GM12878 (cell line): ENCODE data around the gene SH3BGRL2. TPM values are rescaled to one million over a fixed set of nuclear protein-coding genes. Genes with fewer than 3 reads are reported as not detected.

Experiments
- ATAC-seq: fragments of 200-7000 bp; cut with Tn5 transposase; 3 replicates; pipeline ENCODE4 v1.9.1; 2020; ENCODE audit warnings: mild to moderate bottlenecking, moderate library complexity
- BruUV-seq: library from RNA; stranded (reverse); fragments of 400-500 nt; replicated peaks from 2 replicates; lab custom pipeline; 2021; lab: Mats Ljungman, UMichigan
- CTCF ChIA-PET: fragments of 300-600 bp; sonication (Branson Sonifier 250); formaldehyde crosslinking; extraction: SDS; loops from one replicate; lab custom pipeline; 2021; ENCODE audit warnings: inconsistent platforms; lab: Yijun Ruan, JAX
- POLR2A ChIA-PET: fragments of 350-600 bp; formaldehyde crosslinking; extraction: SDS; loops from one replicate; lab custom pipeline; 2021; ENCODE audit warnings: inconsistent platforms; lab: Charles Lee
- RAD21 ChIA-PET: fragments of 300-600 bp; sonication (Branson Sonifier 250); formaldehyde crosslinking; loops from one replicate; lab custom pipeline; 2023; ENCODE audit warnings: antibody characterized with exemption; ENCODE audit not compliant: unreplicated experiment; lab: Charles Lee
- SMC1A ChIA-PET: fragments of 300-600 bp; sonication (Branson Sonifier 250); formaldehyde crosslinking; loops from one replicate; lab custom pipeline; 2023; ENCODE audit not compliant: unreplicated experiment, uncharacterized antibody; lab: Charles Lee
- DNase-seq: peaks from one replicate; pipeline ENCODE4 v3.0.0-alpha.2; 2011; ENCODE audit warnings: low read depth, low spot score
- FAIRE-seq: peaks from 3 replicates; lab custom pipeline; 2011; peaks lifted over from hg19 to GRCh38; lab: Jason Lieb, UNC
- H2AFZ ChIP-seq: 2 replicates; pipeline ENCODE4 v1.6.0; 2011; ENCODE audit warnings: low read depth, low read length, control low read depth; ENCODE audit not compliant: control insufficient read depth
- H3K27ac ChIP-seq: 2 replicates; pipeline ENCODE4 v1.5.1; 2011; ENCODE audit warnings: control low read depth; ENCODE audit not compliant: control insufficient read depth, insufficient read depth
- H3K27me3 ChIP-seq, 2 experiments: replicated peaks in 1 of 2; 2 replicates each; pipeline versions ENCODE4 v1.6.0 to v1.6.1; 2011; ENCODE audit warnings: low read length in 1 of 2; ENCODE audit not compliant: control insufficient read depth in 2 of 2, insufficient read depth in 2 of 2
- H3K36me3 ChIP-seq, 2 experiments: 2 replicates each; pipeline ENCODE4 v1.5.1; 2011; ENCODE audit warnings: low read length in 1 of 2; ENCODE audit not compliant: control insufficient read depth in 2 of 2, insufficient read depth in 2 of 2
- H3K4me1 ChIP-seq: 2 replicates; pipeline ENCODE4 v1.6.1; 2011; ENCODE audit warnings: mild to moderate bottlenecking, low read length, moderate library complexity, mixed read lengths; ENCODE audit not compliant: control insufficient read depth, insufficient read depth
- H3K4me2 ChIP-seq: 2 replicates; pipeline ENCODE4 v1.6.0; 2011; ENCODE audit warnings: control low read depth; ENCODE audit not compliant: control insufficient read depth, insufficient read depth
- H3K4me3 ChIP-seq: fragments of 200-600 bp; sonication (generic); 2 replicates; pipeline ENCODE4 v1.5.1; 2016
- H3K79me2 ChIP-seq: 2 replicates; pipeline ENCODE4 v1.6.0; 2011; ENCODE audit warnings: low read length; ENCODE audit not compliant: control insufficient read depth, insufficient read depth
- H3K9ac ChIP-seq: 2 replicates; pipeline ENCODE4 v1.8.0; 2011; ENCODE audit warnings: low read length, control low read depth, mixed read lengths; ENCODE audit not compliant: control insufficient read depth, insufficient read depth
- H3K9me3 ChIP-seq: replicated peaks from 3 replicates; pipeline ENCODE4 v1.5.1; 2011; ENCODE audit warnings: mild to moderate bottlenecking, low read length; ENCODE audit not compliant: control insufficient read depth, insufficient read depth
- H4K20me1 ChIP-seq: 2 replicates; pipeline ENCODE4 v1.6.0; 2011; ENCODE audit not compliant: control insufficient read depth, insufficient read depth
- IKZF2 ChIP-seq, 2 experiments: fragments of 450-650 bp; IDR thresholded peaks; 2 replicates each; pipeline ENCODE4 v1.6.1; 2017; ENCODE audit warnings: mild to moderate bottlenecking in 2 of 2, moderate library complexity in 2 of 2
- NR2C2 ChIP-seq: IDR thresholded peaks from 2 replicates; pipeline ENCODE4 v1.6.1; 2011; ENCODE audit warnings: borderline replicate concordance, low read depth; ENCODE audit not compliant: control insufficient read depth, insufficient read length
- RFX5 ChIP-seq: IDR thresholded peaks from 2 replicates; pipeline ENCODE4 v1.6.1; 2011; ENCODE audit warnings: low read depth, low read length, improper control_type of control experiment
- STAT3 ChIP-seq: IDR thresholded peaks from 2 replicates; pipeline ENCODE4 v1.6.1; 2011; ENCODE audit warnings: low read depth, low read length, improper control_type of control experiment
- WGBS: methylation state at CpG from one replicate; pipeline ENCODE4 v1.1.6; 2016; ENCODE audit warnings: low lambda C conversion rate; ENCODE audit not compliant: insufficient replicate concordance, insufficient coverage; ENCODE audit errors: missing lambda C conversion rate; 5-methylcytosine and 5-hydroxymethylcytosine counted together
- in situ Hi-C: fragments of 300-500 bp; cut with MboI; formaldehyde crosslinking; loops from 9 replicates; pipeline ENCODE4 v1.14.3; 2018; ENCODE audit warnings: mixed read lengths
- intact Hi-C: fragments of 100-400 bp; cut with micrococcal nuclease; formaldehyde crosslinking; loops from one replicate; pipeline ENCODE4 v1.14.2; 2022; ENCODE audit not compliant: unreplicated experiment
- polyA plus RNA-seq, 11 experiments: library from polyadenylated mRNA; depleted of rRNA in 4 of 11; unstranded in 6 of 11; stranded (reverse) in 5 of 11; fragments of >200 nt; fragmentation: Nextera tagmentation in 4 of 11; fragmentation: Illumina TruSeq in 1 of 11; extraction: Ambion mirVana in 4 of 11; extraction: Trizol in 1 of 11; gene quantifications; 1 replicate in 1 of 11; 2 replicates in 10 of 11; pipeline versions ENCODE4 v1.2.1 to v1.2.3, GENCODE V29; 2011 to 2016; ENCODE audit warnings: inconsistent platforms in 2 of 11, missing spikeins in 2 of 11, low read depth in 1 of 11
- total RNA-seq, 4 experiments: library from RNA; depleted of rRNA in 3 of 4; stranded (reverse); fragments of >200 nt in 3 of 4; fragmentation: Illumina TruSeq in 1 of 4; extraction: Trizol in 1 of 4; gene quantifications; 2 replicates each; pipeline versions ENCODE4 v1.2.1 to v1.2.3, GENCODE V29; 2013 to 2021
- TF ChIP-seq, protein P1 (sequence below): fragments of 450-650 bp; IDR thresholded peaks from 2 replicates; pipeline ENCODE4 v1.6.1; 2016; ENCODE audit warnings: mild to moderate bottlenecking

SH3BGRL2 gene
- total and polyA plus RNA-seq, 10 of the 15 experiments (the other 5 are each of a cell fraction or from before 2014, with no cell fraction given): 0.03 to 0.37 (median 0.21) TPM

DNA sequence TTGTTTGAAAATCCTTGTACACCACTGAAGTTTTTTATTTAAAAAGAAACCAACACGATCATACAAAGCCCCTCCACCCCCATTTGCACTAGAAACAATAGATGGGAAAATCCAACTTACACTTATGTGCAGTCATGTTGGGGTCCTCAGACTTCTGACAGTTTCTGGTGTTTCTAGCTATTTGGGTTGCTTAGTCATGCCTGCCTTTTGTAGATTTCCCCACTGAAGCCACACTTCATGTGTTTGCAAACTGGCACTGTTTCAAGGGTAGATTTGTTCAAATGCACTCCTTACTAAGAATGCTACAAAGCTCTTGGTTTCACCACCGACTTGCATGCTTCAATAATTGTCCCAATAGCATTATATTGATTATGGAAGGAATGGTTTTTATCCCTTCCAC lies 1.5 kb downstream of the SH3BGRL2 start:
- ChIA-PET SMC1A (interaction anchor here (1.0 to 2.0 kb wide), 3 partner anchors 10 to 62 kb away, joined by 3 to 7 read pairs (median 5); no protein-coding TSS in a partner anchor), CTCF (interaction anchor here (1.4 kb wide), 1 partner anchor 10 kb away, joined by 7 read pairs; no protein-coding TSS in a partner anchor), RAD21 (no interaction called here), POLR2A (no interaction called here)
- no peak for DNase-seq
- in situ Hi-C loops: no loop called here
- no peaks in the 10 kb centered on the region for H3K79me2 ChIP-seq
- BruUV-seq: no TSS peak
- H3K27ac ChIP-seq: no peak overlapping the region
- H3K36me3 ChIP-seq: no peaks in the 10 kb centered on the region
- FAIRE-seq: no peak
- ATAC-seq: peak; percentile 34; the same call in 2 of the 3 replicates
- no peak overlapping the region for H3K4me3 ChIP-seq
- no peak overlapping the region for H3K4me2 ChIP-seq
- no peak overlapping the region for H2AFZ ChIP-seq
- H3K27me3 ChIP-seq: peaks cover 6 to 7% of the 10 kb centered on the region in 2 experiments
- H3K9ac ChIP-seq: no peak overlapping the region
- no peaks in the 10 kb centered on the region for H3K9me3 ChIP-seq
- WGBS: 0% methylated on average over 2 of the region's 2 CpGs
- no peak for TF ChIP-seq IKZF2 (IDR thresholded peaks at IDR 0.05)
- no peak for TF ChIP-seq NR2C2
- TF ChIP-seq STAT3: no peak
- TF ChIP-seq, protein P1, sequence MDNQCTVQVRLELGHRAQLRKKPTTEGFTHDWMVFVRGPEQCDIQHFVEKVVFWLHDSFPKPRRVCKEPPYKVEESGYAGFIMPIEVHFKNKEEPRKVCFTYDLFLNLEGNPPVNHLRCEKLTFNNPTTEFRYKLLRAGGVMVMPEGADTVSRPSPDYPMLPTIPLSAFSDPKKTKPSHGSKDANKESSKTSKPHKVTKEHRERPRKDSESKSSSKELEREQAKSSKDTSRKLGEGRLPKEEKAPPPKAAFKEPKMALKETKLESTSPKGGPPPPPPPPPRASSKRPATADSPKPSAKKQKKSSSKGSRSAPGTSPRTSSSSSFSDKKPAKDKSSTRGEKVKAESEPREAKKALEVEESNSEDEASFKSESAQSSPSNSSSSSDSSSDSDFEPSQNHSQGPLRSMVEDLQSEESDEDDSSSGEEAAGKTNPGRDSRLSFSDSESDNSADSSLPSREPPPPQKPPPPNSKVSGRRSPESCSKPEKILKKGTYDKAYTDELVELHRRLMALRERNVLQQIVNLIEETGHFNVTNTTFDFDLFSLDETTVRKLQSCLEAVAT: no peak
- no peak for TF ChIP-seq RFX5
- no peaks in the 10 kb centered on the region for H3K4me1 ChIP-seq
- no peaks in the 10 kb centered on the region for H4K20me1 ChIP-seq
- intact Hi-C loops: no loop called here
